HEK293 (cell line): ENCODE results near the gene TIMM50.

Experiments
- BCL11B ChIP-seq: fragments of 450-650 bp; formaldehyde crosslinking; IDR thresholded peaks from 2 replicates; pipeline ENCODE4 v1.5.1; 2016; ENCODE audit warnings: low read depth, missing biosample characterization, missing genetic modification characterization
- BCL6B ChIP-seq: fragments of 450-650 bp; formaldehyde crosslinking; IDR thresholded peaks from 2 replicates; pipeline ENCODE4 v1.5.1; 2017; ENCODE audit warnings: missing biosample characterization, missing genetic modification characterization
- GFI1B ChIP-seq: fragments of 450-650 bp; formaldehyde crosslinking; IDR thresholded peaks from 2 replicates; pipeline ENCODE4 v1.5.1; 2016; ENCODE audit warnings: missing biosample characterization, missing genetic modification characterization
- GLI4 ChIP-seq: fragments of 450-650 bp; formaldehyde crosslinking; IDR thresholded peaks from 2 replicates; pipeline ENCODE4 v1.5.1; 2016; ENCODE audit warnings: missing biosample characterization, missing genetic modification characterization
- HOXC10 ChIP-seq: sonication (generic); formaldehyde crosslinking; IDR thresholded peaks from 2 replicates; pipeline ENCODE4 v1.8.1; 2023; ENCODE audit warnings: mild to moderate bottlenecking, missing genetic modification reagents
- IKZF3 ChIP-seq: fragments of 450-650 bp; IDR thresholded peaks from 2 replicates; pipeline ENCODE4 v1.5.0; 2018; ENCODE audit warnings: missing biosample characterization, mild to moderate bottlenecking, missing genetic modification characterization, moderate library complexity
- KLF1 ChIP-seq: fragments of 450-650 bp; formaldehyde crosslinking; IDR thresholded peaks from 2 replicates; pipeline ENCODE4 v1.5.1; 2016; ENCODE audit warnings: missing biosample characterization, missing genetic modification characterization
- PRDM1 ChIP-seq: fragments of 450-650 bp; formaldehyde crosslinking; IDR thresholded peaks from 2 replicates; pipeline ENCODE4; 2016; ENCODE audit warnings: missing biosample characterization, missing genetic modification characterization
- RBAK ChIP-seq: fragments of 450-650 bp; formaldehyde crosslinking; IDR thresholded peaks from 2 replicates; pipeline ENCODE4 v1.5.1; 2016; ENCODE audit warnings: missing biosample characterization, missing genetic modification characterization
- REST ChIP-seq: fragments of 450-650 bp; formaldehyde crosslinking; IDR thresholded peaks from 2 replicates; pipeline ENCODE4 v1.5.1; 2016; ENCODE audit warnings: missing biosample characterization, missing genetic modification characterization
- ZBTB17 ChIP-seq: fragments of 450-650 bp; formaldehyde crosslinking; IDR thresholded peaks from 2 replicates; pipeline ENCODE4 v1.5.1; 2016; ENCODE audit warnings: missing biosample characterization, missing genetic modification characterization
- ZNF121 ChIP-seq: fragments of 450-650 bp; formaldehyde crosslinking; IDR thresholded peaks from 2 replicates; pipeline ENCODE4 v1.5.1; 2016; ENCODE audit warnings: missing biosample characterization, missing genetic modification characterization
- ZNF132 ChIP-seq: fragments of 450-650 bp; formaldehyde crosslinking; IDR thresholded peaks from 2 replicates; pipeline ENCODE4 v1.5.1; 2017; ENCODE audit warnings: missing biosample characterization, missing genetic modification characterization, borderline replicate concordance
- ZNF140 ChIP-seq: fragments of 450-650 bp; formaldehyde crosslinking; IDR thresholded peaks from 2 replicates; pipeline ENCODE4 v1.5.1; 2016; ENCODE audit warnings: missing biosample characterization, missing genetic modification characterization
- ZNF157 ChIP-seq: fragments of 450-650 bp; formaldehyde crosslinking; IDR thresholded peaks from 2 replicates; pipeline ENCODE4 v1.5.1; 2016; ENCODE audit warnings: missing biosample characterization, missing genetic modification characterization
- ZNF174 ChIP-seq: fragments of 450-650 bp; formaldehyde crosslinking; IDR thresholded peaks from 2 replicates; pipeline ENCODE4 v1.5.0; 2017; ENCODE audit warnings: missing biosample characterization, mild to moderate bottlenecking, missing genetic modification characterization
- ZNF2 ChIP-seq: fragments of 450-650 bp; formaldehyde crosslinking; IDR thresholded peaks from 2 replicates; pipeline ENCODE4 v1.5.1; 2016; ENCODE audit warnings: missing biosample characterization, missing genetic modification characterization
- ZNF239 ChIP-seq: fragments of 450-650 bp; formaldehyde crosslinking; IDR thresholded peaks from 2 replicates; pipeline ENCODE4 v1.5.1; 2016; ENCODE audit warnings: missing biosample characterization, missing genetic modification characterization
- ZNF416 ChIP-seq: fragments of 450-650 bp; formaldehyde crosslinking; IDR thresholded peaks from 2 replicates; pipeline ENCODE4 v1.5.1; 2016; ENCODE audit warnings: missing biosample characterization, missing genetic modification characterization
- ZNF514 ChIP-seq: fragments of 450-650 bp; formaldehyde crosslinking; IDR thresholded peaks from 2 replicates; pipeline ENCODE4 v1.5.1; 2016; ENCODE audit warnings: missing biosample characterization, missing genetic modification characterization
- ZNF529 ChIP-seq: fragments of 450-650 bp; formaldehyde crosslinking; IDR thresholded peaks from 2 replicates; pipeline ENCODE4 v1.5.1; 2017; ENCODE audit warnings: missing genetic modification characterization, missing biosample characterization; ENCODE audit not compliant: insufficient replicate concordance
- ZNF610 ChIP-seq: fragments of 450-650 bp; formaldehyde crosslinking; IDR thresholded peaks from 2 replicates; pipeline ENCODE4 v1.5.1; 2016; ENCODE audit warnings: missing biosample characterization, missing genetic modification characterization, borderline replicate concordance
- ZNF626 ChIP-seq: fragments of 450-650 bp; sonication (Bioruptor Pico); formaldehyde crosslinking; IDR thresholded peaks from 2 replicates; pipeline ENCODE4 v1.5.1; 2018; ENCODE audit warnings: missing biosample characterization, missing genetic modification characterization, inconsistent platforms
- ZNF639 ChIP-seq: fragments of 450-650 bp; formaldehyde crosslinking; IDR thresholded peaks from 2 replicates; pipeline ENCODE4 v1.5.1; 2016; ENCODE audit warnings: missing biosample characterization, missing genetic modification characterization
- ZNF660 ChIP-seq: fragments of 450-650 bp; IDR thresholded peaks from 2 replicates; pipeline ENCODE4 v1.5.1; 2018; ENCODE audit warnings: missing biosample characterization, mild to moderate bottlenecking, missing genetic modification characterization
- ZNF707 ChIP-seq: fragments of 450-650 bp; formaldehyde crosslinking; IDR thresholded peaks from 2 replicates; pipeline ENCODE4 v1.5.1; 2016; ENCODE audit warnings: missing biosample characterization, missing genetic modification characterization
- TF ChIP-seq, protein P1 (sequence below): fragments of 450-650 bp; formaldehyde crosslinking; IDR thresholded peaks from 2 replicates; pipeline ENCODE4 v1.5.1; 2016; ENCODE audit warnings: missing biosample characterization, missing genetic modification characterization
- TF ChIP-seq, protein P2 (sequence below): fragments of 450-650 bp; IDR thresholded peaks from 2 replicates; pipeline ENCODE4 v1.5.1; 2018; ENCODE audit warnings: missing biosample characterization, mild to moderate bottlenecking, missing genetic modification characterization
- TF ChIP-seq, protein P3 (sequence below): fragments of 450-650 bp; formaldehyde crosslinking; IDR thresholded peaks from 2 replicates; pipeline ENCODE4 v1.5.1; 2016; ENCODE audit warnings: missing biosample characterization, missing genetic modification characterization

TIMM50 gene

GRCh38 chr19:39438270-39438934, 42.2 kb upstream of the TIMM50 start (continued):
- no peak for TF ChIP-seq BCL6B (tag by site-specific recombination)
- no peak for TF ChIP-seq ZNF416 (tag by site-specific recombination)
- no peak for TF ChIP-seq ZNF2 (tag by site-specific recombination)
- TF ChIP-seq, protein P1, sequence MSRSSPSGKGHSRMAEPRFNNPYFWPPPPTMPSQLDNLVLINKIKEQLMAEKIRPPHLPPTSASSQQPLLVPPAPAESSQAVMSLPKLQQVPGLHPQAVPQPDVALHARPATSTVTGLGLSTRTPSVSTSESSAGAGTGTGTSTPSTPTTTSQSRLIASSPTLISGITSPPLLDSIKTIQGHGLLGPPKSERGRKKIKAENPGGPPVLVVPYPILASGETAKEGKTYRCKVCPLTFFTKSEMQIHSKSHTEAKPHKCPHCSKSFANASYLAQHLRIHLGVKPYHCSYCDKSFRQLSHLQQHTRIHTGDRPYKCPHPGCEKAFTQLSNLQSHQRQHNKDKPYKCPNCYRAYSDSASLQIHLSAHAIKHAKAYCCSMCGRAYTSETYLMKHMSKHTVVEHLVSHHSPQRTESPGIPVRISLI (tag by site-specific recombination), result peak; percentile 90
- no peak for TF ChIP-seq HOXC10 (CRISPR knock-in tag)
- TF ChIP-seq ZNF660 (tag by site-specific recombination), result 0 out of 2 replicates have a peak, but pooled peaks have one; percentile 55
- no peak for TF ChIP-seq ZNF132 (tag by site-specific recombination)
- TF ChIP-seq ZNF140 (tag by site-specific recombination), result no peak
- TF ChIP-seq, protein P2, sequence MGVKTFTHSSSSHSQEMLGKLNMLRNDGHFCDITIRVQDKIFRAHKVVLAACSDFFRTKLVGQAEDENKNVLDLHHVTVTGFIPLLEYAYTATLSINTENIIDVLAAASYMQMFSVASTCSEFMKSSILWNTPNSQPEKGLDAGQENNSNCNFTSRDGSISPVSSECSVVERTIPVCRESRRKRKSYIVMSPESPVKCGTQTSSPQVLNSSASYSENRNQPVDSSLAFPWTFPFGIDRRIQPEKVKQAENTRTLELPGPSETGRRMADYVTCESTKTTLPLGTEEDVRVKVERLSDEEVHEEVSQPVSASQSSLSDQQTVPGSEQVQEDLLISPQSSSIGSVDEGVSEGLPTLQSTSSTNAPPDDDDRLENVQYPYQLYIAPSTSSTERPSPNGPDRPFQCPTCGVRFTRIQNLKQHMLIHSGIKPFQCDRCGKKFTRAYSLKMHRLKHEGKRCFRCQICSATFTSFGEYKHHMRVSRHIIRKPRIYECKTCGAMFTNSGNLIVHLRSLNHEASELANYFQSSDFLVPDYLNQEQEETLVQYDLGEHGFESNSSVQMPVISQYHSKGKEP (tag by site-specific recombination), result 0 out of 2 replicates have a peak, but pooled peaks have one; percentile 36
- no peak for TF ChIP-seq RBAK
- TF ChIP-seq IKZF3 (tag by site-specific recombination), result no peak
- TF ChIP-seq ZNF639, result no peak
- TF ChIP-seq ZNF121, result peak; percentile 61; the same call in 1 of the 2 replicates
- TF ChIP-seq ZNF610, result no peak
- TF ChIP-seq BCL11B, result no peak
- no peak for TF ChIP-seq ZNF529 (tag by site-specific recombination)
- no peak for TF ChIP-seq ZNF174 (tag by site-specific recombination)
- TF ChIP-seq ZNF707 (tag by site-specific recombination), result no peak
- no peak for TF ChIP-seq ZNF626 (tag by site-specific recombination)
- TF ChIP-seq KLF1 (tag by site-specific recombination), result no peak
- TF ChIP-seq ZNF514 (tag by site-specific recombination), result no peak
- no peak for TF ChIP-seq ZNF157 (tag by site-specific recombination)
- 0 out of 2 replicates have a peak, but pooled peaks have one; percentile 50 for TF ChIP-seq GFI1B (tag by site-specific recombination)
- TF ChIP-seq, protein P3, sequence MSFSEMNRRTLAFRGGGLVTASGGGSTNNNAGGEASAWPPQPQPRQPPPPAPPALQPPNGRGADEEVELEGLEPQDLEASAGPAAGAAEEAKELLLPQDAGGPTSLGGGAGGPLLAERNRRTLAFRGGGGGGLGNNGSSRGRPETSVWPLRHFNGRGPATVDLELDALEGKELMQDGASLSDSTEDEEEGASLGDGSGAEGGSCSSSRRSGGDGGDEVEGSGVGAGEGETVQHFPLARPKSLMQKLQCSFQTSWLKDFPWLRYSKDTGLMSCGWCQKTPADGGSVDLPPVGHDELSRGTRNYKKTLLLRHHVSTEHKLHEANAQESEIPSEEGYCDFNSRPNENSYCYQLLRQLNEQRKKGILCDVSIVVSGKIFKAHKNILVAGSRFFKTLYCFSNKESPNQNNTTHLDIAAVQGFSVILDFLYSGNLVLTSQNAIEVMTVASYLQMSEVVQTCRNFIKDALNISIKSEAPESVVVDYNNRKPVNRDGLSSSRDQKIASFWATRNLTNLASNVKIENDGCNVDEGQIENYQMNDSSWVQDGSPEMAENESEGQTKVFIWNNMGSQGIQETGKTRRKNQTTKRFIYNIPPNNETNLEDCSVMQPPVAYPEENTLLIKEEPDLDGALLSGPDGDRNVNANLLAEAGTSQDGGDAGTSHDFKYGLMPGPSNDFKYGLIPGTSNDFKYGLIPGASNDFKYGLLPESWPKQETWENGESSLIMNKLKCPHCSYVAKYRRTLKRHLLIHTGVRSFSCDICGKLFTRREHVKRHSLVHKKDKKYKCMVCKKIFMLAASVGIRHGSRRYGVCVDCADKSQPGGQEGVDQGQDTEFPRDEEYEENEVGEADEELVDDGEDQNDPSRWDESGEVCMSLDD, result no peak
- peak; percentile 59; the same call in 1 of the 2 replicates for TF ChIP-seq PRDM1
- TF ChIP-seq ZBTB17 (tag by site-specific recombination), result peak; percentile 84
- TF ChIP-seq ZNF239 (tag by site-specific recombination), result no peak
- TF ChIP-seq GLI4 (tag by site-specific recombination), result no peak
- TF ChIP-seq REST, result no peak
